IMR-90 (cell line): ENCODE measurements around the gene FMN2. TPM values are rescaled to one million over a fixed set of nuclear protein-coding genes. Genes with fewer than 3 reads are reported as not detected.

Experiments used
- ATAC-seq: fragments of 200-7000 bp; cut with Tn5 transposase; 2 replicates; pipeline ENCODE4 v1.9.1; 2020; ENCODE audit warnings: low read depth, mild to moderate bottlenecking, moderate library complexity
- BruUV-seq: library from RNA; stranded (reverse); fragments of 400-500 nt; replicated peaks from 2 replicates; lab custom pipeline; 2021; lab: Mats Ljungman, UMichigan
- CTCF ChIA-PET: fragments of 300-600 bp; formaldehyde crosslinking; extraction: SDS; loops from one replicate; lab custom pipeline; 2021; ENCODE audit warnings: antibody characterized with exemption; lab: Yijun Ruan, JAX
- POLR2A ChIA-PET: fragments of 300-600 bp; sonication (Branson Sonifier 250); formaldehyde crosslinking; loops from one replicate; lab custom pipeline; 2022; ENCODE audit warnings: antibody characterized with exemption; ENCODE audit not compliant: unreplicated experiment; lab: Charles Lee
- DNase-seq: peaks from one replicate; pipeline ENCODE4 v3.0.0; 2013
- H2AFZ ChIP-seq: replicated peaks from 2 replicates; pipeline ENCODE3; 2013; ENCODE audit warnings: low read length, mild to moderate bottlenecking; ENCODE audit not compliant: poor library complexity
- H2AK5ac ChIP-seq: 2 replicates; pipeline ENCODE4 v1.6.1; 2013; ENCODE audit warnings: low read depth, low read length, inconsistent platforms
- H2AK9ac ChIP-seq: replicated peaks from 2 replicates; pipeline ENCODE3; 2013; ENCODE audit warnings: mild to moderate bottlenecking, low read depth, low read length, moderate library complexity; ENCODE audit not compliant: poor library complexity
- H2BK120ac ChIP-seq: 2 replicates; pipeline ENCODE4 v1.6.1; 2013; ENCODE audit warnings: low read depth, low read length, inconsistent platforms
- H2BK15ac ChIP-seq: 3 replicates; pipeline ENCODE4 v1.6.1; 2013; ENCODE audit warnings: low read depth, low read length, inconsistent platforms
- H2BK20ac ChIP-seq: 2 replicates; pipeline ENCODE4 v1.6.1; 2013; ENCODE audit warnings: low read depth, mild to moderate bottlenecking, inconsistent platforms, low read length, moderate library complexity
- H2BK5ac ChIP-seq: 2 replicates; pipeline ENCODE4 v1.6.1; 2013; ENCODE audit warnings: mild to moderate bottlenecking, low read depth, low read length, inconsistent platforms; ENCODE audit not compliant: poor library complexity, severe bottlenecking
- H3K14ac ChIP-seq: replicated peaks from 2 replicates; pipeline ENCODE4 v1.6.1; 2013; ENCODE audit warnings: low read depth, low read length, inconsistent platforms
- H3K18ac ChIP-seq: 2 replicates; pipeline ENCODE4 v1.6.1; 2013; ENCODE audit warnings: low read depth, low read length, control low read depth
- H3K23ac ChIP-seq: 2 replicates; pipeline ENCODE4 v1.6.1; 2013; ENCODE audit warnings: low read depth, low read length, inconsistent platforms
- H3K27ac ChIP-seq: 2 replicates; pipeline ENCODE4 v1.5.1; 2013; ENCODE audit warnings: mild to moderate bottlenecking, control low read depth, low read length; ENCODE audit not compliant: insufficient read depth
- H3K27me3 ChIP-seq: 2 replicates; pipeline ENCODE4 v1.6.1; 2013; ENCODE audit warnings: low read length; ENCODE audit not compliant: control insufficient read depth, insufficient read depth
- H3K36me3 ChIP-seq: 2 replicates; pipeline ENCODE4 v1.6.1; 2013; ENCODE audit warnings: low read length, mixed read lengths; ENCODE audit not compliant: control insufficient read depth, insufficient read depth
- H3K4ac ChIP-seq: 2 replicates; pipeline ENCODE4 v1.6.1; 2013; ENCODE audit warnings: low read depth, low read length, inconsistent platforms
- H3K4me1 ChIP-seq: 2 replicates; pipeline ENCODE4 v1.6.1; 2013; ENCODE audit warnings: low read length, mixed read lengths; ENCODE audit not compliant: control insufficient read depth, insufficient read depth
- H3K4me2 ChIP-seq: 2 replicates; pipeline ENCODE4 v1.6.1; 2013; ENCODE audit warnings: low read depth, mild to moderate bottlenecking, control low read depth, low read length, moderate library complexity
- H3K4me3 ChIP-seq: 2 replicates; pipeline ENCODE4 v1.5.1; 2013; ENCODE audit warnings: low read depth, mild to moderate bottlenecking, control low read depth, low read length, moderate library complexity; ENCODE audit not compliant: insufficient read depth
- H3K56ac ChIP-seq: 2 replicates; pipeline ENCODE4 v1.6.1; 2013; ENCODE audit warnings: low read length, inconsistent platforms; ENCODE audit not compliant: insufficient read depth; ENCODE audit errors: extremely low read depth
- H3K79me1 ChIP-seq, 2 experiments: 2 replicates each; pipeline ENCODE4 v1.6.1; 2013; ENCODE audit warnings: low read length in 2 of 2, inconsistent platforms in 1 of 2, low read depth in 1 of 2
- H3K9ac ChIP-seq: 2 replicates; pipeline ENCODE4 v1.6.1; 2013; ENCODE audit warnings: low read depth, low read length, control low read depth
- H3K9me1 ChIP-seq: 2 replicates; pipeline ENCODE4 v1.6.1; 2013; ENCODE audit warnings: low read length, inconsistent platforms; ENCODE audit not compliant: insufficient read depth
- H3K9me3 ChIP-seq: 2 replicates; pipeline ENCODE4 v1.6.1; 2013; ENCODE audit warnings: low read length; ENCODE audit not compliant: control insufficient read depth, insufficient read depth
- H4K20me1 ChIP-seq: 2 replicates; pipeline ENCODE4 v1.6.1; 2013; ENCODE audit warnings: low read length, inconsistent platforms; ENCODE audit not compliant: insufficient read depth
- H4K5ac ChIP-seq: 2 replicates; pipeline ENCODE4 v1.6.1; 2013; ENCODE audit warnings: mild to moderate bottlenecking, low read depth, low read length, control low read depth
- H4K8ac ChIP-seq, 2 experiments: 2 replicates each; pipeline ENCODE4 v1.6.1; 2013; ENCODE audit warnings: low read depth in 2 of 2, low read length in 2 of 2, control low read depth in 1 of 2, inconsistent platforms in 1 of 2
- H4K91ac ChIP-seq: 2 replicates; pipeline ENCODE4 v1.6.1; 2013; ENCODE audit warnings: low read depth, low read length, inconsistent platforms; ENCODE audit not compliant: insufficient read depth
- CTCF ChIP-seq: conservative IDR thresholded peaks from 2 replicates; pipeline ENCODE4 v1.5.1; 2012; ENCODE audit warnings: mild to moderate bottlenecking, low read depth, low read length, improper control_type of control experiment
- MAFK ChIP-seq: IDR thresholded peaks from 2 replicates; pipeline ENCODE4 v1.6.1; 2012; ENCODE audit warnings: low read depth, low read length, improper control_type of control experiment
- SMC3 ChIP-seq: fragments of 150-350 bp; IDR thresholded peaks from 2 replicates; pipeline ENCODE4 v1.6.1; 2016; ENCODE audit warnings: low read depth, mild to moderate bottlenecking, antibody characterized with exemption, low read length, moderate library complexity
- WGBS, 2 experiments: methylation state at CpG; one replicate each; pipeline versions ENCODE4 v1.1.5 to v1.1.7; 2013; ENCODE audit warnings: missing lambda C conversion rate in 2 of 2; ENCODE audit not compliant: insufficient read length in 1 of 2; ENCODE audit errors: extremely low coverage in 2 of 2; 5-methylcytosine and 5-hydroxymethylcytosine counted together
- dilution Hi-C: fragments of 300-500 bp; cut with HindIII; formaldehyde crosslinking; loops from one replicate; pipeline ENCODE4 v1.14.3; 2018; ENCODE audit warnings: low sequenced_read_pairs; ENCODE audit not compliant: unreplicated experiment
- in situ Hi-C: fragments of 300-500 bp; cut with MboI; formaldehyde crosslinking; loops from 3 replicates; pipeline ENCODE4 v1.14.3; 2019; ENCODE audit warnings: low sequenced_read_pairs, inconsistent platforms, mixed read lengths
- intact Hi-C: fragments of 100-400 bp; cut with micrococcal nuclease; formaldehyde crosslinking; loops from 2 replicates; pipeline ENCODE4 v1.10.0; 2022
- polyA plus RNA-seq, 3 experiments: library from polyadenylated mRNA; depleted of rRNA; stranded (reverse); fragments of >200 nt; gene quantifications; 2 replicates each; pipeline ENCODE4 v1.2.3, GENCODE V29; 2012; ENCODE audit warnings: low replicate concordance in 1 of 3
- total RNA-seq: library from RNA; depleted of rRNA; stranded (reverse); fragments of >200 nt; gene quantifications from 2 replicates; pipeline ENCODE4 v1.2.3, GENCODE V29; 2012

FMN2 gene
- total and polyA plus RNA-seq, 2 of the 4 experiments (the other 2 are of a cell fraction), result 29.0 to 35.8 TPM

GRCh38 chr1:240201931-240202330, 110.2 kb downstream of the FMN2 start:
- Histone ChIP-seq H3K4me3 (no peak overlapping the region), H2BK120ac (no peak overlapping the region), H2BK15ac (no peak overlapping the region), H3K56ac (no peak overlapping the region), H3K9me1 (0 out of 2 replicates have a peak, but pooled peaks cover 3% of the 10 kb centered on the region), H3K27ac (no peak overlapping the region), H3K36me3 (peaks cover 3% of the 10 kb centered on the region), H2BK5ac (no peak overlapping the region), H4K5ac (no peak overlapping the region), H3K14ac (no peak overlapping the region), H2AK9ac (no peak overlapping the region), H3K79me1 (peaks cover 12 to 22% of the 10 kb centered on the region in 2 experiments), H3K9me3 (peaks cover 4% of the 10 kb centered on the region; the same call in 1 of the 2 replicates), H2AFZ (no peak overlapping the region), H3K4me1 (peaks cover 2% of the 10 kb centered on the region; the same call in 1 of the 2 replicates), H3K27me3 (no peaks in the 10 kb centered on the region), H2BK20ac (no peak overlapping the region), H2AK5ac (no peak overlapping the region), H3K4me2 (no peak overlapping the region), H4K20me1 (no peaks in the 10 kb centered on the region), H3K4ac (no peak overlapping the region), H3K23ac (no peak overlapping the region), H4K91ac (no peak overlapping the region), H4K8ac (no peak overlapping the region), H3K18ac (no peak overlapping the region), H3K9ac (no peak overlapping the region)
- ChIA-PET POLR2A (no interaction called here), CTCF (no interaction called here)
- TF ChIP-seq CTCF (no peak), MAFK (no peak), SMC3 (no peak)
- DNase-seq (no peak), ATAC-seq (no peak)
- BruUV-seq, result no TSS peak
- dilution Hi-C loops, result loop anchor here (25.0 kb wide), 1 partner anchor 510 kb away; no protein-coding TSS in a partner anchor
- in situ Hi-C loops, result no loop called here
- WGBS, 2 experiments, result 100% methylated on average over 1 of the region's 4 CpGs; no CpG with 5 or more reads in 1 of the 2 experiments
- intact Hi-C loops, result loop anchor here (2.0 kb wide), 1 partner anchor 69 kb away; no protein-coding TSS in a partner anchor
